Central memory CD8-positive, alpha-beta T cell (primary cell): ENCODE data around the gene METTL9.
"Not testable (repeated sequence)": the region's sequence is repeated elsewhere in the genome, so short reads cannot be mapped to it uniquely, and the experiment has no call there.

Source experiments
- ATAC-seq: fragments of 150-1000 bp; cut with Tn5 transposase; replicated peaks from 2 replicates; pipeline ENCODE4 v1.10.0; 2022; ENCODE audit warnings: mild to moderate bottlenecking, moderate FRiP score, moderate number of reproducible peaks; ENCODE audit not compliant: poor library complexity, severe bottlenecking; ENCODE audit errors: extremely low read depth
- DNase-seq, 2 donors: peaks; one replicate each; pipeline ENCODE4 v3.0.0; 2021; ENCODE audit warnings: low spot score in 2 of 2
- H3K27ac Mint-ChIP-seq: one replicate; pipeline ENCODE4 v1.8.0; 2022; ENCODE audit warnings: low read depth, mild to moderate bottlenecking, moderate library complexity, mixed read lengths
- H3K27me3 Mint-ChIP-seq: one replicate; pipeline ENCODE4 v1.8.0; 2022; ENCODE audit warnings: mixed read lengths
- H3K36me3 Mint-ChIP-seq: one replicate; pipeline ENCODE4 v1.8.0; 2022; ENCODE audit warnings: mild to moderate bottlenecking, moderate library complexity, mixed read lengths; ENCODE audit not compliant: insufficient read depth
- H3K4me1 Mint-ChIP-seq: one replicate; pipeline ENCODE4 v1.8.0; 2022; ENCODE audit warnings: mixed read lengths
- H3K4me3 Mint-ChIP-seq: one replicate; pipeline ENCODE4 v1.8.0; 2022; ENCODE audit warnings: mild to moderate bottlenecking, moderate library complexity, mixed read lengths
- H3K9me3 Mint-ChIP-seq: one replicate; pipeline ENCODE4 v1.8.0; 2022; ENCODE audit warnings: mixed read lengths

The METTL9 gene

DNA sequence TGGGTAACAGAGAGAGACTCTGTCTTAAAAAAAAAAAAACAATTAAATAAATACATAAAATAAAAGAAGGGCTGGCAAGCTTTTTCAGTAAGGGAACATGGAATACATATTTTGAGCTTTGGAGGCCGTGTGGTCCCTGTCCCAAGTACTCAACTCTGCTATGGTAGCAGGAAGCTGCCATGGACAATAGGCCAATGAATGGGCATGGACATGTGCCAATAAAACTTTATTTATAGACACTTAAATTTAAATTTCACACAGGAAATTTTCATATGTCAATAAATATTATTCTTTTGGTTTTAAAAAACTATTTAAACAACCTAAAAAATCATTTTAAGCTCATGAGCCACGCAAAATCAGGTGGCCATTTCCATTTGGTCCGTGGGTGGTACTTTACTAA lies 68.2 kb downstream of the METTL9 start:
- no peak for ATAC-seq
- H3K9me3 Mint-ChIP-seq = no peaks in the 10 kb centered on the region
- no peak overlapping the region for H3K4me3 Mint-ChIP-seq
- DNase-seq = no peak
- H3K4me1 Mint-ChIP-seq = peaks cover 5% of the 10 kb centered on the region
- no peaks in the 10 kb centered on the region for H3K27me3 Mint-ChIP-seq
- H3K27ac Mint-ChIP-seq = no peak overlapping the region
- no peaks in the 10 kb centered on the region for H3K36me3 Mint-ChIP-seq

DNA sequence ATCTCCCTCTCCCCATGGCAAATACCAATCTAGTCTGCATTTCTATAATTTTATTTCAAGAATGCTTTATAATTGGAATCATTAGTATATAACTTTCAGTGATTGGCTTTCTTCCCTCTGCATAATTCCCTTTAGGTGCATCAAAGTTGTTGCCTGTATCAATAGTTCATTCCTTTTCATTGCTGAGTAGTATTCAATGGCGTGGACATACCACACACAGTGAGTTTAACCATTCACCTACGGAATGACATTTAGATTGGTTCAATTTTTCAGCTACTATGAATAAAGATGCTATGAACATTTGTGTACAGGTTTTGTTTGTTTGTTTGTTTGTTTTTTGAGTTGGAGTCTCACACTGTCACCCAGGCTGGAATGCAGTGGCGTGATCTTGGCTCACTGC lies 74.1 kb downstream of the METTL9 start:
- H3K9me3 Mint-ChIP-seq = no peaks in the 10 kb centered on the region
- no peaks in the 10 kb centered on the region for H3K36me3 Mint-ChIP-seq
- no peaks in the 10 kb centered on the region for H3K27me3 Mint-ChIP-seq
- no peak for DNase-seq
- ATAC-seq = no peak
- no peaks in the 10 kb centered on the region for H3K4me1 Mint-ChIP-seq
- no peak overlapping the region for H3K4me3 Mint-ChIP-seq
- H3K27ac Mint-ChIP-seq = no peak overlapping the region

DNA sequence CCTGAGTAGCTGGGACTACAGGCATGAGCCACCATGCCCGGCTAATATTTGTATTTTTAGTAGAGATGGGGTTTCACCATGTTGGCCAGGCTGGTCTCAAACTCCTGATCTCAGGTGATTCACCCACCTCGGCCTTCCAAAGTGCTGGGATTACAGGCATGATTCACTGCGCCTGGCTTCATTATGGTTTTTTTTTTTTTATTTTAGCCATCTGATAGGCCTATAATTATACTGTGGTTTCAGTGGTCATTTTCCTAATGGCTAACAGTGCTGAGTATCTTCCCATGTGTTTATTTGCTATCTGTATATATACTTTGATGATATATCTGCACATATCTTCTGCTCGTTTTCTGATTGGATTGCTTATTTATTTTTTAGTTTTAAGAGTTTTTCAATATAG lies 75.1 kb downstream of the METTL9 start:
- not testable (repeated sequence) for H3K27me3 Mint-ChIP-seq, H3K4me1 Mint-ChIP-seq, H3K36me3 Mint-ChIP-seq

DNA sequence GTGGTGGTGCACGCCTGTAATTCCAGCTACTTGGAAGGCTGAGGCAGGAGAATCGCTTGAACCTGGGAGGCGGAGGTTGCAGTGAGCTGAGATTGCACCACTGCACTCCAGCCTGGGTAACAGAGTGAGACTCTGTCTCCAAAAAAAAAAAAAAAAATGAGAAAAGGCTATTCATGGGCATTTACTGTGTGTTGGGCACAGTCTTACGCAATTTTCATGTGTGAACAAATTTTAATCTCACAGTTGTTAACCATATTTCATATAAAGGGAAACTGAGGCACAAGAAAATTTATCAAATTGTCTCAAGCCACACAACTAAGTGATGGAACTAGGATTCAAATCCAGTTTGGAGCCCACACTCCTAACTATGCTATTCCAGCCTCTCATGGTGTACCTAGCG lies 81.3 kb downstream of the METTL9 start:
- H3K27me3 Mint-ChIP-seq, H3K4me1 Mint-ChIP-seq, H3K9me3 Mint-ChIP-seq: not testable (repeated sequence)

More for the DNA sequence above, 75.1 kb downstream of the METTL9 start:
- not testable (repeated sequence) for H3K9me3 Mint-ChIP-seq, H3K4me3 Mint-ChIP-seq, ATAC-seq, H3K27ac Mint-ChIP-seq, DNase-seq

DNA sequence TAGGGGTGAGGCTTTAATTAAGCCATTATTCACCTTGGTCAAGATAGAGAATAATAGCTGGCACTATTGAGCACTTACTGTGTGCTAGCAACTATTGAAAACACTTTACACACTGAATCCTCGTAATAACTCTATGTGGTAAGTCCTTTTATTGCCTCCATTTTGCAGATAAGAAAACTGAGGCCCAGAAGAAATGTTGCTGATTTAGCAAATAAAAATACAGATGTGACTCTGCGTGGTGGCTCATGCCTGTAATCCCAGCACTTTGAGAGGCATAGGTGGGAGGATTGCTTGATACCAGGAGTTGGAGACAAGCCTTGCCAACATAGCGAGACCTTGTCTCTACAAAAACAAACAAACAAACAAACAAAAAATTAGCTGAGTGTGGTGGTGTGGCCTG lies 83.8 kb downstream of the METTL9 start:
- H3K36me3 Mint-ChIP-seq = no peaks in the 10 kb centered on the region
- ATAC-seq (no peak), DNase-seq (no peak)
- no peaks in the 10 kb centered on the region for H3K27me3 Mint-ChIP-seq
- no peak overlapping the region for H3K27ac Mint-ChIP-seq
- no peaks in the 10 kb centered on the region for H3K9me3 Mint-ChIP-seq
- peaks cover 4% of the 10 kb centered on the region for H3K4me1 Mint-ChIP-seq
- H3K4me3 Mint-ChIP-seq = no peak overlapping the region

More for the DNA sequence above, 81.3 kb downstream of the METTL9 start:
- H3K36me3 Mint-ChIP-seq, H3K27ac Mint-ChIP-seq, DNase-seq, ATAC-seq, H3K4me3 Mint-ChIP-seq: not testable (repeated sequence)

DNA sequence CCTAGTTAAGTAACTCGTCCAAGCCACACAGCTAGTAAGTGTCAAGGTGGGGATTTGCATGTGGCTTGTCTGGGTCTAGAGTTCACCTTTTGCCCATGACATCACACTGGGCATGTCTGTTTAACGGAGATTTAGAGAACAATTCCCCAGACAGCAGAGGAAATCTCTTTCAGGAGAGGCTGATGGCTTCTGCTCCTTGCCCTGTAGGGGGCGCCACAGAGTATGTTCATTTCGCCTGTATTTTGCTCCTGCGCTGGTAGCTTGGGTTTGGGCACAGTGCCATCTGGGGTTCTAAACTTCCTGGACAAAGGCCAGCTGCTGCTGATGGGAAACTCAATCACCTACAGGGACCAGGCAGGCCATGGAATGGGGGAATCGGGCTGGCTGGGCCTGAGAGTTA lies 84.8 kb downstream of the METTL9 start:
- DNase-seq (peak; percentile 11 to 17), ATAC-seq (no peak)
- H3K27ac Mint-ChIP-seq = no peak overlapping the region
- no peaks in the 10 kb centered on the region for H3K9me3 Mint-ChIP-seq
- H3K4me3 Mint-ChIP-seq = no peak overlapping the region
- H3K36me3 Mint-ChIP-seq = no peaks in the 10 kb centered on the region
- H3K4me1 Mint-ChIP-seq = peaks cover 4% of the 10 kb centered on the region
- H3K27me3 Mint-ChIP-seq = no peaks in the 10 kb centered on the region

DNA sequence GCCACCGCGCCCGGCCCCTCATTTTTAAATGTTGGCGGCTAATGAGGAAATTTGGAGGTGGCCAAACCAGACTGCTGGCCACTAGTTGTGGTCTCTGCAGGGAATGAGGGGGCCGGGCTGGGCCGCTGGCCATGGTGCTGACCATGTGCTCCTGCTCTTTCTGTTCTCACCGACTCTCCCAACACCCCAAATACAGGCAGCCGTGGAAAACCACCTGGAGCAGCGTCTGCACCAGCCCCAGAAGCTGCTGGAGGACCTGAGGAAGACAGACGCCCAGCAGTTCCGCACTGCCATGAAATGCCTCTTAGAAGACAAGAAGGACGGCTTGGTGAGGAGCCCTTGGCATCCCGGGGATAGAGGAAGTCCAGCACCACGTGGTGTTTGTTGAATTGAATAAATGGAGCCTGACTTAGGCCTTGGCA lies 85.7 kb downstream of the METTL9 start:
- H3K27me3 Mint-ChIP-seq = no peaks in the 10 kb centered on the region
- H3K4me1 Mint-ChIP-seq = peaks cover 4% of the 10 kb centered on the region
- H3K36me3 Mint-ChIP-seq = no peaks in the 10 kb centered on the region
- H3K9me3 Mint-ChIP-seq = no peaks in the 10 kb centered on the region
- ATAC-seq (no peak), DNase-seq (no peak)
- no peak overlapping the region for H3K4me3 Mint-ChIP-seq
- no peak overlapping the region for H3K27ac Mint-ChIP-seq

DNA sequence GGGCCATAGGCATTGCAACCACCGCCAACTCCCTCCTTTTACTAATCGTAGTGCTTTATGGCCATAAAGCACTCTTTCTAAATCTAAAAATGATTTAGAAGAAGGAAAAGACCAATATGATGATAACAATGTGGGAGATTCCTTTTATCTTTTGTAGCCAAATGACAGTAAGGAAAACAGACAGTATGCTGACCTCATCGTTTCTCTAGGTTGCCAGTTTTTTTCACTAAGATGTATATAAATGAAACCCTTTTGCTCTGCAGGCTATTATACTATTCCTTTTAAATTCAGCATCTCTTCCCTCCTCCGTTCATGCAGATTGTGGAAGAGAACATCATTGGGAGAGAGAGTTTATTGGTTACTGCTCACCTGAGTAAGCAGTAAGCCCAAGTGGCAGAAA lies 89.7 kb downstream of the METTL9 start:
- DNase-seq (no peak), ATAC-seq (no peak)
- Mint-ChIP-seq H3K36me3 (no peaks in the 10 kb centered on the region), H3K4me3 (no peak overlapping the region), H3K27ac (no peak overlapping the region), H3K27me3 (no peaks in the 10 kb centered on the region), H3K4me1 (peaks cover 4% of the 10 kb centered on the region), H3K9me3 (no peaks in the 10 kb centered on the region)

DNA sequence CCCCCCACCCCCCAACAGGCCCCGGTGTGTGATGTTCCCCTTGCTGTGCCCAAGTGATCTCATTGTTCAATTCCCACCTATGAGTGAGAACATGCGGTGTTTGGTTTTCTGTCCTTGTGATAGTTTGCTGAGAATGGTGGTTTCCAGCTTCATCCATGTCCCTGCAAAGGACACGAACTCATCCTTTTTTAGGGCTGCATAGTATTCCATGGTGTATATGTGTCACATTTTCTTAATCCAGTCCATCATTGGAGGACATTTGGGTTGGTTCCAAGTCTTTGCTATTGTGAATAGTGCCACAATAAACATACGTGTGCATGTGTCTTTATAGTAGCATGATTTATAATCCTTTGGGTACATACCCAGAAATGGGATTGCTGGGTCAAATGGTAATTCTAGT lies 91.6 kb downstream of the METTL9 start:
- not testable (repeated sequence) for ATAC-seq, H3K27me3 Mint-ChIP-seq, H3K27ac Mint-ChIP-seq, H3K4me3 Mint-ChIP-seq, DNase-seq, H3K9me3 Mint-ChIP-seq, H3K36me3 Mint-ChIP-seq, H3K4me1 Mint-ChIP-seq

DNA sequence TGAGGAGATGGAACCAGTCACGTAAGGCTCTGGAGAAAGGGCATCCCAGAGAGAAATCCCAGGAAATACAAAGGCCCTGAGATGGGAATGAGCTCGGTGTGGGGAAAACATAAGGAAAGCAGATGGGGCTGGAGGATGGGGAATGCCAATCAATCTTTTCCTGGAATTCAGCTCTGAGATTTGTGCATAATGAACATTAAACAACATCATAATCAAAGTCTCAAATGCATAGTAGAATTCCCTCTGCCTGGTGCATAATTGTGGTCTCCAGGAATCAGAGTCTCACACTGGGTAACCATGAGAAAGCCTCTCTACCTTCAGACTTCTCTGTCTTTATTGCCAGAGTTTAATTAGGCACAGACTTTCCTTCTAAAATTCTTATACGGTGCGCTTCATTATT lies 95.2 kb downstream of the METTL9 start:
- no peaks in the 10 kb centered on the region for H3K9me3 Mint-ChIP-seq
- ATAC-seq = no peak
- no peaks in the 10 kb centered on the region for H3K27me3 Mint-ChIP-seq
- H3K36me3 Mint-ChIP-seq = no peaks in the 10 kb centered on the region
- H3K27ac Mint-ChIP-seq = no peak overlapping the region
- no peaks in the 10 kb centered on the region for H3K4me1 Mint-ChIP-seq
- H3K4me3 Mint-ChIP-seq = no peak overlapping the region
- no peak for DNase-seq

DNA sequence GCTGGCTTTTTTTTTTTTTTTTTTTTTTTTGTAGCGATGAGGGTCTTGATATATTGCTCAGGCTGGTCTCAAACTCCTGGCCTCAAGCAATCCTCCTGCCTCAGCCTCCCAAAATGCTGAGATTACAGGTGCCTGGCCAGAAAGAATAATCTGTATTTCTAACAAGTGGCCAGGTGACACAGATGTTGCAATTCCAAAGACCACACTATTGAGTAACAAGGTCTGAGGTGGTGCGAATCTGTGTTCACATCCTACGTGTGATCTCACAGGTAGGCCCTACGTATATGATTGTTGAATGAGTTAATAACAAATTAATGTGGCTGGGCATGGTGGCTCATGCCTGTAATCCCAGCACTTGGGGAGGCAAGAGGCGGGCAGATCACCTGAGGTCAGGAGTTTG lies 97.7 kb downstream of the METTL9 start:
- Mint-ChIP-seq H3K4me1 (no peaks in the 10 kb centered on the region), H3K36me3 (no peaks in the 10 kb centered on the region), H3K4me3 (no peak overlapping the region), H3K27ac (no peak overlapping the region), H3K9me3 (no peaks in the 10 kb centered on the region), H3K27me3 (no peaks in the 10 kb centered on the region)
- ATAC-seq (no peak), DNase-seq (no peak)

DNA sequence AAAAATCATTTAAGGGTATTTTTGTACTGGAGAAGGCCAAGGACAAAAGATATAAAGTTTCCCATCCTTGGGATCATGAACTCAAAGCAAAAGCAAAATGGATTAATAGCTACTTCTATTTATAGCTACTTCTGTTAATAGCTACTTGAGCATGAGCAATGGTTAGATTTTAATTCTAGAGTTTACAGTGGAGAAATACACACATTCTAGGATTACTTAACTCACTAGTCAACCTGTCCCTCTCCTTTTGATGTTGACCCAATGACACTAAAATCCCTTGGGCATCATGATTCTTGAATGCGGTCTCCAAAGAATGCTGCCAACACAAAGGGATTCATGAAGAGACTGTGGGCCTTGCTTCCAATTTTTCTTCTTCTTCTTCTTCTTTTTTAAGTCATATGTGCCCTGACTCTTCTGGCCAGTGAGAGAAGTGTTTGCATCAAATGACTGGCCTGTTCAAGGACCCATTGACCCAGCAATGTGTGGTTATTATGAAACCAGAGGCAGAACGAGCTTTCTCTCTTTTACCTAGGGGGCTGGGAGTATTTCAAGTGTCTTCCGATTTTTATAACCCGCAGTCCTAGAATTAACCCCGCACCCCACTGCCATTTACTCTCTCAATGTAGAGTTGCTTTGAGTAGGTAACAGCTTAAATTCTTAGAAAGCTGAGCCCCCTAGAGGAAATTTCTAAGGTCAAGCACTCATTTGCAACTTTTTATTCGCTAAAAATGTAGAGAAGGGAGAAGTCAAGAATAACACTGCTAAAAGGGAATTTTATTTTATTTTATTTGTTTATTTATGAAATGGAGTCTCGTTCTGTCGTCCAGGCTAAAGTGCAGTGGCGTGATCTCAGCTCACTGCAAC lies 99.0 kb downstream of the METTL9 start:
- H3K4me3 Mint-ChIP-seq = no peak overlapping the region
- H3K4me1 Mint-ChIP-seq = no peaks in the 10 kb centered on the region
- H3K9me3 Mint-ChIP-seq = no peaks in the 10 kb centered on the region
- ATAC-seq (no peak), DNase-seq (no peak)
- H3K27me3 Mint-ChIP-seq = no peaks in the 10 kb centered on the region
- H3K36me3 Mint-ChIP-seq = no peaks in the 10 kb centered on the region
- no peak overlapping the region for H3K27ac Mint-ChIP-seq

DNA sequence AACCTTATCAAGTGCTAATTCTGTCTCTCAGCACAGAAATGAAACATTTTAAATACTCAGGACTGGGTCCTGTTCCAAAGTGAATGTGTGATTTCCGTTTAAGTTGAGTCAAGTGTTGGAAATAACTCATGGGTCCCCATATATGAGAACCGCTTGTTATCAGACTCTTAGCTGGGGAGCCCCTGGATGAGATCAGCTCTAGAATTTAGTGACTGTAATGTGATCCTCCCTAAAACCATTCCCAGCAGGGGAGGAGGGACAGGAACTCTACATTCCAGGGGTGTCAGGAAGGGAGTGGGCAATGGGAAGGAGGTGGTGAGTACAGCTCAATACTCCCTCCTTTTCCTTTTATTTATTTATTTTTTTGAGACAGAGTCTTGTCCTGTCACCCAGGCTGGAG lies 101.9 kb downstream of the METTL9 start:
- ATAC-seq (no peak), DNase-seq (no peak)
- Mint-ChIP-seq H3K9me3 (no peaks in the 10 kb centered on the region), H3K27ac (no peak overlapping the region), H3K4me3 (no peak overlapping the region), H3K27me3 (no peaks in the 10 kb centered on the region), H3K36me3 (no peaks in the 10 kb centered on the region), H3K4me1 (no peaks in the 10 kb centered on the region)
